ENCODE data around the gene ULK4. TPM values are rescaled to one million over a fixed set of nuclear protein-coding genes. Genes with fewer than 3 reads are reported as not detected.

Gene ULK4
- total RNA-seq, 1 experiment from 2014 or later: 8.7 TPM

- CTCF ChIA-PET: no interaction called here
- Histone ChIP-seq H3K27me3 (ENCODE audit: insufficient read depth, low read depth) (no peaks in the 10 kb centered on the region), H2AFZ (no peak overlapping the region), H3K4me2 (no peak overlapping the region), H4K20me1 (ENCODE audit: insufficient read depth) (no peaks in the 10 kb centered on the region), H3K4me1 (replicated peaks; ENCODE audit: insufficient read depth) (no peaks in the 10 kb centered on the region), H3K79me2 (ENCODE audit: low read depth) (no peaks in the 10 kb centered on the region), H3K9me3 (ENCODE audit: insufficient read depth, low read depth) (peaks cover 4% of the 10 kb centered on the region; the same call in 1 of the 2 replicates), H3K9me2 (ENCODE audit: insufficient read depth) (no peaks in the 10 kb centered on the region), H3K36me3 (ENCODE audit: low read depth) (no peaks in the 10 kb centered on the region), H3K27ac (no peak overlapping the region), H3K4me3 (no peak overlapping the region), H3F3A (ENCODE audit: insufficient read depth, low read depth) (no peaks in the 10 kb centered on the region)
- TF ChIP-seq CTCF (conservative IDR thresholded peaks at IDR 0.05): no peak
- TF ChIP-seq EZH2 (IDR thresholded peaks at IDR 0.05; ENCODE audit: low read depth): no peak
- no peak for DNase-seq
- POLR2A ChIA-PET (ENCODE audit: unreplicated experiment): no interaction called here
- intact Hi-C loops (cut with micrococcal nuclease; ENCODE audit: unreplicated experiment): no loop called here
- no TSS peak for BruUV-seq (replicated peaks)
Observed at GRCh38 chr3:41251593-41251992, 710.3 kb downstream of the ULK4 start.

- intact Hi-C loops (cut with micrococcal nuclease; ENCODE audit: unreplicated experiment): no loop called here
- H3K27ac ChIP-seq: no peak overlapping the region
- CTCF ChIA-PET: no interaction called here
- H3K4me1 ChIP-seq (replicated peaks; ENCODE audit: insufficient read depth): no peaks in the 10 kb centered on the region
- H3K27me3 ChIP-seq (ENCODE audit: insufficient read depth, low read depth): no peaks in the 10 kb centered on the region
- H3K9me2 ChIP-seq (ENCODE audit: insufficient read depth): no peaks in the 10 kb centered on the region
- H3K79me2 ChIP-seq (ENCODE audit: low read depth): no peaks in the 10 kb centered on the region
- no TSS peak for BruUV-seq (replicated peaks)
- peaks cover 4% of the 10 kb centered on the region; the same call in 1 of the 2 replicates for H3K9me3 ChIP-seq (ENCODE audit: insufficient read depth, low read depth)
- DNase-seq: no peak
- no peak overlapping the region for H2AFZ ChIP-seq
- no peak overlapping the region for H3K4me2 ChIP-seq
- no peak overlapping the region for H3K4me3 ChIP-seq
- no peak for TF ChIP-seq CTCF (conservative IDR thresholded peaks at IDR 0.05)
- TF ChIP-seq EZH2 (IDR thresholded peaks at IDR 0.05; ENCODE audit: low read depth): no peak
- H3K36me3 ChIP-seq (ENCODE audit: low read depth): no peaks in the 10 kb centered on the region
- H3F3A ChIP-seq (ENCODE audit: insufficient read depth, low read depth): no peaks in the 10 kb centered on the region
- H4K20me1 ChIP-seq (ENCODE audit: insufficient read depth): no peaks in the 10 kb centered on the region
- POLR2A ChIA-PET (ENCODE audit: unreplicated experiment): no interaction called here
Observed at GRCh38 chr3:41250825-41251224, 711.1 kb downstream of the ULK4 start.

GRCh38 chr3:41249318-41249717 is 712.6 kb downstream of the ULK4 start:
- H3K9me2 ChIP-seq (ENCODE audit: insufficient read depth): no peaks in the 10 kb centered on the region

More at GRCh38 chr3:41249318-41249717, 712.6 kb downstream of the ULK4 start:
- Histone ChIP-seq H3K9me3 (ENCODE audit: insufficient read depth, low read depth) (peaks cover 4% of the 10 kb centered on the region; the same call in 1 of the 2 replicates), H2AFZ (no peak overlapping the region), H3K4me1 (replicated peaks; ENCODE audit: insufficient read depth) (no peaks in the 10 kb centered on the region), H3K36me3 (ENCODE audit: low read depth) (no peaks in the 10 kb centered on the region), H3F3A (ENCODE audit: insufficient read depth, low read depth) (no peaks in the 10 kb centered on the region), H3K79me2 (ENCODE audit: low read depth) (no peaks in the 10 kb centered on the region), H3K27ac (no peak overlapping the region), H3K4me2 (no peak overlapping the region), H4K20me1 (ENCODE audit: insufficient read depth) (no peaks in the 10 kb centered on the region), H3K27me3 (ENCODE audit: insufficient read depth, low read depth) (no peaks in the 10 kb centered on the region), H3K4me3 (no peak overlapping the region)
- no TSS peak for BruUV-seq (replicated peaks)
- CTCF ChIA-PET: no interaction called here
- POLR2A ChIA-PET (ENCODE audit: unreplicated experiment): no interaction called here
- no peak for TF ChIP-seq EZH2 (IDR thresholded peaks at IDR 0.05; ENCODE audit: low read depth)
- TF ChIP-seq CTCF (conservative IDR thresholded peaks at IDR 0.05): no peak
- intact Hi-C loops (cut with micrococcal nuclease; ENCODE audit: unreplicated experiment): no loop called here
- DNase-seq: no peak
